ENCODE results near the gene DDX3X.

DNA sequence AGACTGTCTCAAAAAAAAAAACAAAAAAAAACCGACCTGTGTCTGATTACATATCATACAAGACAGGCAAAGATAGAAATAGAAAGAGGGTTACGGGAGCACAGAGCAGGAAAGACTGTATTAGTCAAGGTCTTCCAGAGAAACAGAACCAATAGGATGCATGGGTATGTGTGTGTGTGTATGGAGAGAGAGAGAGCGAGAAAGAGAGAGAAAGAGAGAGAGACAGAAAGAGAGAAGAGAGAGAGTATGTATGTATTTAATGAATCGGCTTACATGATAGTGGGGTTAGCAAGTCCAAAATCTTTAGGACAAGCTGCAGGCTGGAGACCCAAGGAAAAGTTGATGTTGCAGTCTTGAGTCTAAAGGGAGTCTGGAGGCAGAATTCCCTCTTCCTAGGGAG is 7.5 kb upstream of the DDX3X start:
- TF ChIP-seq GATA2 (IDR thresholded peaks at IDR 0.05; ENCODE audit: low read depth, low read length) (no peak), GATA3 (IDR thresholded peaks at IDR 0.05; ENCODE audit: low read depth, low read length) (no peak)
